Muscle of leg (tissue), 11 donors: Measurements from ENCODE around the gene ADH5. TPM values are rescaled to one million over a fixed set of nuclear protein-coding genes. Genes with fewer than 3 reads are reported as not detected.
"Not testable (repeated sequence)": the region's sequence is repeated elsewhere in the genome, so short reads cannot be mapped to it uniquely, and the experiment has no call there.

Source experiments
- DNase-seq: peaks from one replicate; pipeline ENCODE4 v3.0.0; 2013
- H3K27ac ChIP-seq: one replicate; pipeline ENCODE4 v1.5.1; 2013; ENCODE audit warnings: mild to moderate bottlenecking, low read length, control low read depth
- H3K27me3 ChIP-seq: one replicate; pipeline ENCODE4 v1.6.1; 2013; ENCODE audit warnings: low read length; ENCODE audit not compliant: control insufficient read depth, insufficient read depth
- H3K36me3 ChIP-seq: one replicate; pipeline ENCODE4 v1.6.1; 2013; ENCODE audit warnings: low read length; ENCODE audit not compliant: control insufficient read depth, insufficient read depth
- H3K4me1 ChIP-seq: one replicate; pipeline ENCODE4 v1.6.1; 2013; ENCODE audit warnings: low read length; ENCODE audit not compliant: control insufficient read depth, insufficient read depth
- H3K4me3 ChIP-seq: one replicate; pipeline ENCODE4 v1.5.1; 2013; ENCODE audit warnings: low read length, control low read depth
- H3K9me3 ChIP-seq: replicated peaks from 2 replicates; pipeline ENCODE4 v1.6.1; 2013; ENCODE audit warnings: low read depth, low read length; ENCODE audit not compliant: control insufficient read depth
- WGBS: methylation state at CpG from one replicate; pipeline ENCODE4 v1.1.5; 2013; ENCODE audit warnings: missing lambda C conversion rate; ENCODE audit not compliant: insufficient coverage; 5-methylcytosine and 5-hydroxymethylcytosine counted together
- polyA plus RNA-seq, 8 donors: library from polyadenylated mRNA; unstranded; fragments of 120-200 nt; gene quantifications; one replicate each; pipeline versions ENCODE4 v1.2.1 to v1.2.3, GENCODE V29; 2013; ENCODE audit warnings: inconsistent platforms in 1 of 8, low replicate concordance in 1 of 8; ENCODE audit not compliant: insufficient read length in 8 of 8, insufficient read depth in 1 of 8
- total RNA-seq: library from RNA; stranded (reverse); fragments of 120-200 nt; gene quantifications from one replicate; pipeline ENCODE4 v1.2.4, GENCODE V29; 2013

The ADH5 gene
- total and polyA plus RNA-seq, 9 donors: 85.2 to 135 (median 108) TPM

DNA sequence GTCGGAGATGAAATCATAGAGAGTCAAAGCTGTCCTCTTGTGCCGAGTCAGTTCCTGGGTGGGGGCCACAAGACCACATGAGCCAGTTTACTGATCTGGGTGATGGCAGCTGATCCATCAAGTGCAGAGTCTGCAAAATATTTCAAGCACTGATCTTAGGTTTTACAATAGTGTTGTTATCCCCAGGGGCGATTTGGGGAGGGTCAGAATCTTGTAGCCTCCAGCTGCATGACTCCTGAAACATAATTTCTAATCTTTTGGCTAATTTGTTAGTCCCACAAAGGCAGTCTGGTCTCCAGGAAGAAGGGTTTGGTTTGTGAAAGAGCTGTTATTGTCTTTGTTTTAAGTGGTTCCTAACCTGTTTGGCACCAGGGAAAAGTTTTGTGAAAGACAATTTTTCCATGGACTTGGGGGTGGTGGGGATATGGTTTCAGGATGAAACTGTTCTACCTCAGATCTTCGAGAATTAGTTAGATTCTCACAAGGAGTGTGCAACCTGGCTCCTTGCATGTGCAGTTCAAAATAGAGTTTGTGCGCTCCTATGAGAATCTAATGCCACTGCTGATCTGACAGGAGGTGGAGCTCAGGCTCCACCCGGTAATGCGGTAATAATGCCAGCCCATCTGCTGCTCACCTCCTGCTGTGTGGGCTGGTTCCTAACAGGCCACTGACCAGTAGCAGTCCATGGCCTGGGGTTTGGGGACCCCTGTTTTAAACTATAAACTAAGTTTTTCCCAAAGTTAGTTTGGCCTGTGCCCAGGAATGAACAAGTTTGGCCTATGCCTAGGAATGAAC, 63.9 kb downstream of the ADH5 start:
- peaks cover 19% of the 10 kb centered on the region for H3K9me3 ChIP-seq
- H3K4me1 ChIP-seq: no peaks in the 10 kb centered on the region
- WGBS: 81% methylated on average over 6 of the region's 7 CpGs
- H3K36me3 ChIP-seq: peaks cover 4% of the 10 kb centered on the region
- H3K27me3 ChIP-seq: no peaks in the 10 kb centered on the region
- H3K27ac ChIP-seq: no peak overlapping the region
- no peak overlapping the region for H3K4me3 ChIP-seq
- no peak for DNase-seq

GRCh38 chr4:99023800-99024251, 64.8 kb downstream of the ADH5 start:
- H3K9me3 ChIP-seq: peaks cover 24% of the 10 kb centered on the region
- not testable (repeated sequence) for H3K27me3 ChIP-seq, H3K36me3 ChIP-seq, DNase-seq, H3K27ac ChIP-seq, H3K4me1 ChIP-seq, H3K4me3 ChIP-seq
- WGBS: 100% methylated on average over 1 of the region's 10 CpGs

- no peak overlapping the region for H3K4me3 ChIP-seq
- no peak overlapping the region for H3K27ac ChIP-seq
- no peaks in the 10 kb centered on the region for H3K4me1 ChIP-seq
- DNase-seq: no peak
- 98% methylated on average over 7 of the region's 9 CpGs for WGBS
- no peaks in the 10 kb centered on the region for H3K27me3 ChIP-seq
- peaks cover 4% of the 10 kb centered on the region for H3K36me3 ChIP-seq
- H3K9me3 ChIP-seq: peaks cover 28% of the 10 kb centered on the region
Measured at GRCh38 chr4:99022566-99022965, 66.0 kb downstream of the ADH5 start.

- no peak overlapping the region for H3K27ac ChIP-seq
- peaks cover 9% of the 10 kb centered on the region for H3K36me3 ChIP-seq
- no CpG with 5 or more reads among the region's 5 CpGs for WGBS
- H3K9me3 ChIP-seq: peaks cover 29% of the 10 kb centered on the region
- H3K27me3 ChIP-seq: no peaks in the 10 kb centered on the region
- H3K4me3 ChIP-seq: no peak overlapping the region
- DNase-seq: no peak
- no peaks in the 10 kb centered on the region for H3K4me1 ChIP-seq
Measured at GRCh38 chr4:99021386-99021785, 67.2 kb downstream of the ADH5 start.

Other genes with a start within 250 kb of the ADH5 start
- gene EIF4E, start 159.7 kb downstream of the ADH5 start, total RNA-seq: 73.5 TPM
- 10 to 100 TPM; 52.1 to 73.9 (median 59.8) TPM for gene EIF4E, start 159.7 kb downstream of the ADH5 start, polyA plus RNA-seq
- 27.9 TPM for gene METAP1, start 93.1 kb downstream of the ADH5 start, total RNA-seq
- 10 to 100 TPM; 25.1 to 31.1 (median 27.1) TPM for gene METAP1, start 93.1 kb downstream of the ADH5 start, polyA plus RNA-seq
- not detected for gene ADH4, start 55.5 kb upstream of the ADH5 start, total RNA-seq
- 1 to 10 TPM in 1 of 8 donors, under 1 TPM in 5, not detected in 2; 0.14 to 1.3 (median 0.48) TPM for gene ADH4, start 55.5 kb upstream of the ADH5 start, polyA plus RNA-seq
- gene ADH6, start 130.5 kb upstream of the ADH5 start, total RNA-seq: not detected
- gene ADH6, start 130.5 kb upstream of the ADH5 start, polyA plus RNA-seq: 1 to 10 TPM in 4 of 8 donors, under 1 TPM in 4; 0.81 to 1.6 (median 1.0) TPM
- gene ADH1A, start 202.2 kb upstream of the ADH5 start, total RNA-seq: 0.49 TPM
- gene ADH1A, start 202.2 kb upstream of the ADH5 start, polyA plus RNA-seq: 1 to 10 TPM in 4 of 8 donors, under 1 TPM in 4; 0.49 to 1.8 (median 1.0) TPM
- gene ADH1B, start 232.6 kb upstream of the ADH5 start, total RNA-seq: 6.3 TPM
- gene ADH1B, start 232.6 kb upstream of the ADH5 start, polyA plus RNA-seq: 10 to 100 TPM in 2 of 8 donors, 1 to 10 TPM in 6; 3.6 to 32.4 (median 5.3) TPM